Liver (tissue), 9 donors: ENCODE data around the gene CCDC8. TPM values are rescaled to one million over a fixed set of nuclear protein-coding genes. Genes with fewer than 3 reads are reported as not detected.
A peak's percentile ranks its signal among the peaks of the same experiment; 100 is the strongest.

Experiments
- DNase-seq: peaks from one replicate; pipeline ENCODE4 v3.0.0-alpha.2; 2017; ENCODE audit warnings: low spot score
- H3K27ac ChIP-seq, 2 donors: one replicate each; pipeline ENCODE4 v1.7.0; 2013; ENCODE audit warnings: inconsistent platforms in 2 of 2, low read length in 2 of 2, control low read depth in 1 of 2, low read depth in 1 of 2, mild to moderate bottlenecking in 1 of 2
- H3K27me3 ChIP-seq, 4 donors: one replicate each; pipeline versions ENCODE4 v1.6.1 to v1.7.0; 2013; ENCODE audit warnings: low read length in 3 of 4, inconsistent platforms in 1 of 4, mild to moderate bottlenecking in 1 of 4, moderate library complexity in 1 of 4; ENCODE audit not compliant: control insufficient read depth in 4 of 4, insufficient read depth in 4 of 4
- H3K36me3 ChIP-seq, 4 donors: one replicate each; pipeline versions ENCODE4 v1.6.1 to v1.7.0; 2013; ENCODE audit warnings: low read length in 3 of 4, mild to moderate bottlenecking in 3 of 4, low read depth in 1 of 4, moderate library complexity in 1 of 4; ENCODE audit not compliant: control insufficient read depth in 4 of 4, insufficient read depth in 3 of 4
- H3K4me1 ChIP-seq, 4 donors: one replicate each; pipeline versions ENCODE4 v1.6.1 to v1.7.0; 2013; ENCODE audit warnings: low read length in 3 of 4, mild to moderate bottlenecking in 3 of 4, moderate library complexity in 1 of 4; ENCODE audit not compliant: control insufficient read depth in 4 of 4, insufficient read depth in 4 of 4
- H3K4me3 ChIP-seq, 3 donors: one replicate each; pipeline versions ENCODE4 v1.6.1 to v1.7.0; 2013; ENCODE audit warnings: low read length in 3 of 3, control low read depth in 1 of 3, low read depth in 1 of 3, mild to moderate bottlenecking in 1 of 3
- H3K9ac ChIP-seq, 2 donors: one replicate each; pipeline ENCODE4 v1.7.0; 2013; ENCODE audit warnings: low read length in 2 of 2, mild to moderate bottlenecking in 2 of 2, moderate library complexity in 2 of 2, control low read depth in 1 of 2, low read depth in 1 of 2
- H3K9me3 ChIP-seq, 4 donors: one replicate each; pipeline versions ENCODE4 v1.6.1 to v1.7.0; 2013; ENCODE audit warnings: low read length in 3 of 4; ENCODE audit not compliant: control insufficient read depth in 4 of 4
- ATF3 ChIP-seq: IDR thresholded peaks from 2 replicates; pipeline ENCODE4 v1.6.1; 2016; ENCODE audit warnings: antibody characterized with exemption
- CTCF ChIP-seq: fragments of 150-350 bp; IDR thresholded peaks from 2 replicates; pipeline ENCODE4 v1.5.1; 2017; ENCODE audit warnings: improper control_type of control experiment, low read depth, low read length; ENCODE audit not compliant: missing input control
- EGR1 ChIP-seq, 2 donors: IDR thresholded peaks; 2 replicates each; pipeline ENCODE4 v1.6.1; 2016 to 2018; ENCODE audit warnings: antibody characterized with exemption in 2 of 2, low read depth in 2 of 2
- FOXA1 ChIP-seq: IDR thresholded peaks from 2 replicates; pipeline ENCODE4 v1.6.1; 2016; ENCODE audit warnings: antibody characterized with exemption
- FOXA2 ChIP-seq: IDR thresholded peaks from 2 replicates; pipeline ENCODE4 v1.6.1; 2016; ENCODE audit warnings: antibody characterized with exemption
- GABPA ChIP-seq, 2 donors: IDR thresholded peaks in 1 of 2; conservative IDR thresholded peaks in 1 of 2; 2 replicates each; pipeline ENCODE4 v1.6.1; 2016; ENCODE audit warnings: antibody characterized with exemption in 2 of 2, mild to moderate bottlenecking in 1 of 2, moderate library complexity in 1 of 2
- HNF4G ChIP-seq: IDR thresholded peaks from 2 replicates; pipeline ENCODE4 v1.6.1; 2016; ENCODE audit warnings: antibody characterized with exemption
- JUND ChIP-seq, 2 donors: IDR thresholded peaks; 2 replicates each; pipeline ENCODE4 v1.6.1; 2016; ENCODE audit warnings: antibody characterized with exemption in 2 of 2
- MAX ChIP-seq: IDR thresholded peaks from 2 replicates; pipeline ENCODE4 v1.6.1; 2016; ENCODE audit warnings: antibody characterized with exemption
- RAD21 ChIP-seq, 2 donors: IDR thresholded peaks; 2 replicates each; pipeline ENCODE4 v1.6.1; 2016; ENCODE audit warnings: antibody characterized with exemption in 2 of 2, mild to moderate bottlenecking in 2 of 2
- REST ChIP-seq: IDR thresholded peaks from 2 replicates; pipeline ENCODE4 v1.6.1; 2016; ENCODE audit warnings: antibody characterized with exemption, mild to moderate bottlenecking
- RXRA ChIP-seq, 2 donors: IDR thresholded peaks; 2 replicates each; pipeline ENCODE4 v1.6.1; 2017 to 2018; ENCODE audit warnings: antibody characterized with exemption in 2 of 2, mild to moderate bottlenecking in 1 of 2
- SP1 ChIP-seq: IDR thresholded peaks from 2 replicates; pipeline ENCODE4 v1.6.1; 2018; ENCODE audit warnings: antibody characterized with exemption, mild to moderate bottlenecking
- TAF1 ChIP-seq: conservative IDR thresholded peaks from 2 replicates; pipeline ENCODE4 v1.6.1; 2016; ENCODE audit warnings: antibody characterized with exemption, mild to moderate bottlenecking
- ZBTB33 ChIP-seq: IDR thresholded peaks from 2 replicates; pipeline ENCODE4 v1.6.1; 2016; ENCODE audit warnings: antibody characterized with exemption
- WGBS: extraction: QIAGEN DNeasy Blood & Tissue Kit; methylation state at CpG from one replicate; pipeline ENCODE4 v1.1.7; 2013; 5-methylcytosine and 5-hydroxymethylcytosine counted together
- polyA plus RNA-seq, 2 donors: library from polyadenylated mRNA; stranded (reverse) in 1 of 2; unstranded in 1 of 2; fragments of 200-250 nt in 1 of 2; fragments of >200 nt in 1 of 2; fragmentation: Nextera tagmentation in 1 of 2; extraction: Ambion mirVana in 1 of 2; gene quantifications; one replicate each; pipeline versions ENCODE4 v1.2.1 to v1.2.3, GENCODE V29; 2013 to 2015
- total RNA-seq, 2 donors: library from RNA; depleted of rRNA; stranded (reverse); fragments of >200 nt; gene quantifications; one replicate each; pipeline ENCODE4 v1.2.3, GENCODE V29; 2014
- donor health status: healthy.
- donor health status: healthy.
- donor health status: healthy.
- donor health status: healthy.
- donor health status: healthy.

Gene CCDC8
- total and polyA plus RNA-seq, 4 donors: 0.18 to 5.9 (median 0.62) TPM

GRCh38 chr19:46404055-46404752 is 9.2 kb downstream of the CCDC8 start:
- Histone ChIP-seq H3K4me3 (peak overlapping the region; percentile 59 to 83 (median 72)), H3K27me3 (no peaks in the 10 kb centered on the region), H3K27ac (peak overlapping the region; percentile 91 to 95), H3K36me3 (no peaks in the 10 kb centered on the region), H3K4me1 (peaks cover 0 to 20% (median 13%) of the 10 kb centered on the region in 4 donors), H3K9me3 (no peaks in the 10 kb centered on the region), H3K9ac (peak overlapping the region; percentile 8 to 92)
- WGBS: under 1% methylated on average over 36 of the region's 36 CpGs
- DNase-seq: peak; percentile 60
- peak; percentile 45 to 50 for TF ChIP-seq RXRA (IDR thresholded peaks at IDR 0.05)
- no peak for TF ChIP-seq RAD21 (IDR thresholded peaks at IDR 0.05)
- peak; percentile 59 for TF ChIP-seq SP1
- peak; percentile 1 for TF ChIP-seq CTCF
- TF ChIP-seq MAX: peak; percentile 49
- TF ChIP-seq JUND (IDR thresholded peaks at IDR 0.05): no peak
- TF ChIP-seq HNF4G: no peak
- TF ChIP-seq REST: peak; percentile 54
- no peak for TF ChIP-seq ATF3
- peak; percentile 17 for TF ChIP-seq TAF1
- no peak for TF ChIP-seq ZBTB33
- peak; percentile 48 to 80 for TF ChIP-seq GABPA (IDR thresholded peaks at IDR 0.05 in 1 of 2, conservative IDR thresholded peaks at IDR 0.05 in 1 of 2)

GRCh38 chr19:46402725-46403124 is 10.6 kb downstream of the CCDC8 start:
- peaks cover 0 to 20% (median 13%) of the 10 kb centered on the region in 4 donors for H3K4me1 ChIP-seq
- DNase-seq: no peak
- H3K4me3 ChIP-seq: no peak overlapping the region
- no peaks in the 10 kb centered on the region for H3K36me3 ChIP-seq
- no peaks in the 10 kb centered on the region for H3K27me3 ChIP-seq
- WGBS: 93% methylated on average over 11 of the region's 11 CpGs
- H3K9ac ChIP-seq: no peak overlapping the region
- no peaks in the 10 kb centered on the region for H3K9me3 ChIP-seq
- TF ChIP-seq MAX (no peak), SP1 (no peak), FOXA1 (no peak), RAD21 (IDR thresholded peaks at IDR 0.05) (no peak), FOXA2 (no peak), REST (no peak), ZBTB33 (no peak), EGR1 (IDR thresholded peaks at IDR 0.05; ENCODE audit: low read depth in 2 of 2) (no peak), TAF1 (no peak)
- H3K27ac ChIP-seq: no peak overlapping the region
